Stomach (tissue), 9 donors: ENCODE data around the gene INHA. TPM values are rescaled to one million over a fixed set of nuclear protein-coding genes. Genes with fewer than 3 reads are reported as not detected.

Source experiments
- DNase-seq, 2 donors: peaks; one replicate each; pipeline versions ENCODE4 v3.0.0 to v3.0.0-alpha.2; 2013 to 2019
- H3K27ac ChIP-seq, 5 donors: fragments of 200-600 bp in 4 of 5; sonication (generic) in 4 of 5; one replicate each; pipeline ENCODE4 v1.5.1; 2013 to 2019; ENCODE audit warnings: mild to moderate bottlenecking in 1 of 5, moderate library complexity in 1 of 5
- H3K27me3 ChIP-seq, 3 donors: fragments of 200-600 bp; sonication (generic); one replicate each; pipeline ENCODE4 v1.5.1; 2017 to 2019; ENCODE audit warnings: mixed run types in 1 of 3
- H3K36me3 ChIP-seq, 4 donors: fragments of 200-600 bp; sonication (generic); 1 replicate in 3 of 4; 2 replicates in 1 of 4; pipeline ENCODE4 v1.5.1; 2016 to 2019
- H3K4me1 ChIP-seq, 4 donors: fragments of 200-600 bp; sonication (generic); one replicate each; pipeline ENCODE4 v1.5.1; 2016 to 2019
- H3K4me3 ChIP-seq, 4 donors: fragments of 200-600 bp; sonication (generic) in 3 of 4; one replicate each; pipeline ENCODE4 v1.5.1; 2016 to 2019; ENCODE audit warnings: mild to moderate bottlenecking in 1 of 4
- H3K9me3 ChIP-seq, 4 donors: fragments of 200-600 bp; sonication (generic); one replicate each; pipeline ENCODE4 v1.5.1; 2016 to 2019
- CTCF ChIP-seq, 7 experiments: fragments of 450-650 bp in 4 of 7; fragments of 200-600 bp in 3 of 7; sonication (generic) in 3 of 7; IDR thresholded peaks; one replicate each; pipeline ENCODE4 v1.5.1; 2016 to 2019; ENCODE audit warnings: antibody characterized with exemption in 7 of 7, control low read depth in 2 of 7, mild to moderate bottlenecking in 1 of 7
- EP300 ChIP-seq: sonication (generic); formaldehyde crosslinking; IDR thresholded peaks from one replicate; pipeline ENCODE4 v1.6.1; 2017; ENCODE audit warnings: antibody characterized with exemption
- POLR2A ChIP-seq, 4 donors: fragments of 450-650 bp; IDR thresholded peaks; one replicate each; pipeline ENCODE4 v1.6.1; 2016; ENCODE audit warnings: antibody characterized with exemption in 4 of 4, control low read depth in 2 of 4, mild to moderate bottlenecking in 1 of 4, moderate library complexity in 1 of 4
- POLR2AphosphoS5 ChIP-seq, 3 donors: sonication (generic); formaldehyde crosslinking; IDR thresholded peaks; one replicate each; pipeline ENCODE4 v1.6.1; 2016; ENCODE audit warnings: antibody characterized with exemption in 3 of 3
- WGBS, 5 donors: extraction: QIAGEN DNeasy Blood & Tissue Kit in 3 of 5; methylation state at CpG; one replicate each; pipeline versions ENCODE4 v1.1.5 to v1.1.7; 2013 to 2018; 5-methylcytosine and 5-hydroxymethylcytosine counted together
- intact Hi-C: fragments of 100-400 bp; cut with DNase I; formaldehyde crosslinking; loops from one replicate; pipeline ENCODE4 v1.15.1; 2023; ENCODE audit warnings: low total_unique reads
- polyA plus RNA-seq, 3 donors: library from polyadenylated mRNA; stranded (reverse); fragments of 200-250 nt; gene quantifications; one replicate each; pipeline ENCODE4 v1.2.3, GENCODE V29; 2013
- total RNA-seq, 5 donors: library from RNA; depleted of rRNA; stranded (reverse); fragments of >200 nt; gene quantifications; one replicate each; pipeline versions ENCODE4 v1.1.0 to v1.2.3, GENCODE V29; 2014 to 2016
- donor health status: healthy with polysubstance abuse.
- donor health status: Bipolar disorder and iron deficiency.
- donor health status: healthy.

The INHA gene
- total and polyA plus RNA-seq, 8 donors: 0.63 to 1.8 TPM; not detected in 6

GRCh38 chr2:219565130-219566080, 6.7 kb upstream of the INHA start:
- intact Hi-C loops: no loop called here
- DNase-seq: no peak
- TF ChIP-seq EP300 (no peak), POLR2AphosphoS5 (IDR thresholded peaks at IDR 0.05) (no peak), POLR2A (IDR thresholded peaks at IDR 0.05) (no peak), CTCF (IDR thresholded peaks at IDR 0.05) (no peak)
- no peak overlapping the region for H3K4me3 ChIP-seq
- peaks cover 0 to 64% (median 31%) of the 10 kb centered on the region in 4 donors for H3K36me3 ChIP-seq
- no peak overlapping the region for H3K27ac ChIP-seq
- H3K9me3 ChIP-seq: no peaks in the 10 kb centered on the region
- WGBS, 5 donors: 83 to 91% (median 87%) methylated on average over 18 to 21 of the region's 21 CpGs
- H3K4me1 ChIP-seq: peaks cover 0 to 12% (median 9%) of the 10 kb centered on the region in 4 donors
- H3K27me3 ChIP-seq: peaks cover 0 to 8% (median 5%) of the 10 kb centered on the region in 3 donors

GRCh38 chr2:219566640-219567039, 5.5 kb upstream of the INHA start:
- H3K9me3 ChIP-seq: no peaks in the 10 kb centered on the region
- TF ChIP-seq POLR2A (IDR thresholded peaks at IDR 0.05): no peak
- no peak for TF ChIP-seq CTCF (IDR thresholded peaks at IDR 0.05)
- TF ChIP-seq POLR2AphosphoS5 (IDR thresholded peaks at IDR 0.05): no peak
- TF ChIP-seq EP300: no peak
- no peak for DNase-seq
- no peak overlapping the region for H3K4me3 ChIP-seq
- H3K4me1 ChIP-seq: peaks cover 3 to 17% (median 15%) of the 10 kb centered on the region in 4 donors
- no peak overlapping the region for H3K27ac ChIP-seq
- peaks cover 0 to 21% (median 11%) of the 10 kb centered on the region in 3 donors for H3K27me3 ChIP-seq
- peaks cover 0 to 63% (median 31%) of the 10 kb centered on the region in 4 donors for H3K36me3 ChIP-seq
- intact Hi-C loops: no loop called here
- WGBS, 5 donors: 85 to 95% (median 90%) methylated on average over 7 to 11 of the region's 11 CpGs

GRCh38 chr2:219567131-219567530, 5.0 kb upstream of the INHA start:
- WGBS, 5 donors: 73 to 96% (median 93%) methylated on average over 7 to 18 of the region's 18 CpGs

More at GRCh38 chr2:219567131-219567530, 5.0 kb upstream of the INHA start:
- H3K27ac ChIP-seq: no peak overlapping the region
- peaks cover 0 to 58% (median 31%) of the 10 kb centered on the region in 4 donors for H3K36me3 ChIP-seq
- TF ChIP-seq EP300 (no peak), CTCF (IDR thresholded peaks at IDR 0.05) (no peak), POLR2A (IDR thresholded peaks at IDR 0.05) (no peak), POLR2AphosphoS5 (IDR thresholded peaks at IDR 0.05) (no peak)
- no peak for DNase-seq
- no peaks in the 10 kb centered on the region for H3K9me3 ChIP-seq
- peaks cover 0 to 25% (median 13%) of the 10 kb centered on the region in 3 donors for H3K27me3 ChIP-seq
- H3K4me3 ChIP-seq: no peak overlapping the region
- intact Hi-C loops: no loop called here
- H3K4me1 ChIP-seq: peaks cover 8 to 22% (median 20%) of the 10 kb centered on the region in 4 donors
